HFFc6 (cell line): Measurements from ENCODE around the gene CRADD. TPM values are rescaled to one million over a fixed set of nuclear protein-coding genes. Genes with fewer than 3 reads are reported as not detected.

Source experiments
- DNase-seq: peaks from one replicate; pipeline ENCODE4 v3.0.0-alpha.2; 2018
- H3K27ac Mint-ChIP-seq: 2 replicates; pipeline ENCODE4 v1.8.0; 2020; ENCODE audit warnings: mild to moderate bottlenecking, mixed read lengths
- H3K27me3 Mint-ChIP-seq: 2 replicates; pipeline ENCODE4 v1.8.0; 2021; ENCODE audit warnings: mild to moderate bottlenecking, moderate library complexity, mixed read lengths; ENCODE audit not compliant: insufficient read depth
- H3K36me3 Mint-ChIP-seq: 2 replicates; pipeline ENCODE4 v1.8.0; 2021; ENCODE audit warnings: low read depth, mixed read lengths
- H3K4me1 Mint-ChIP-seq: 2 replicates; pipeline ENCODE4 v1.8.0; 2020; ENCODE audit warnings: low read depth, mixed read lengths
- H3K4me3 Mint-ChIP-seq: 2 replicates; pipeline ENCODE4 v1.8.0; 2020; ENCODE audit warnings: mild to moderate bottlenecking, moderate library complexity, mixed read lengths
- H3K9me3 Mint-ChIP-seq: 2 replicates; pipeline ENCODE4 v1.8.0; 2020; ENCODE audit warnings: mild to moderate bottlenecking, mixed read lengths
- CTCF ChIP-seq: fragments of 200-600 bp; sonication (generic); IDR thresholded peaks from 2 replicates; pipeline ENCODE4 v1.5.0; 2021; ENCODE audit warnings: antibody characterized with exemption, mild to moderate bottlenecking
- total RNA-seq, 6 experiments: library from RNA; stranded (reverse); fragmentation: NEBNext Ultra II Directional; extraction: Animal tissue kit (Norgen Biotek cat#: 25700); gene quantifications; 2 replicates in 1 of 6; 3 replicates in 5 of 6; pipeline ENCODE4 v1.2.3, GENCODE V29; 2021

CRADD gene
- total RNA-seq, 6 experiments from 2014 or later = 15.3 to 20.1 (median 17.9) TPM

- Mint-ChIP-seq H3K27ac (no peak overlapping the region), H3K4me1 (peaks cover 37% of the 10 kb centered on the region), H3K27me3 (no peaks in the 10 kb centered on the region; the same call in none of the 2 replicates), H3K9me3 (no peaks in the 10 kb centered on the region), H3K4me3 (no peak overlapping the region), H3K36me3 (peaks cover 11% of the 10 kb centered on the region)
- no peak for DNase-seq
- no peak for TF ChIP-seq CTCF
Observed at GRCh38 chr12:93838193-93838592, 161.0 kb downstream of the CRADD start.

GRCh38 chr12:93839064-93839463, 161.9 kb downstream of the CRADD start:
- Mint-ChIP-seq H3K36me3 (peaks cover 11% of the 10 kb centered on the region), H3K9me3 (no peaks in the 10 kb centered on the region), H3K27ac (no peak overlapping the region), H3K4me3 (no peak overlapping the region), H3K4me1 (peaks cover 29% of the 10 kb centered on the region), H3K27me3 (no peaks in the 10 kb centered on the region; the same call in none of the 2 replicates)
- DNase-seq = no peak
- no peak; the same call in 1 of the 2 replicates for TF ChIP-seq CTCF

GRCh38 chr12:93841671-93842070, 164.5 kb downstream of the CRADD start:
- Mint-ChIP-seq H3K27ac (no peak overlapping the region), H3K27me3 (no peaks in the 10 kb centered on the region; the same call in none of the 2 replicates), H3K9me3 (no peaks in the 10 kb centered on the region), H3K4me1 (peaks cover 17% of the 10 kb centered on the region), H3K4me3 (no peak overlapping the region), H3K36me3 (peaks cover 12% of the 10 kb centered on the region)
- no peak for DNase-seq
- TF ChIP-seq CTCF = no peak

GRCh38 chr12:93844164-93844784, 167.1 kb downstream of the CRADD start:
- TF ChIP-seq CTCF = no peak
- DNase-seq = no peak
- H3K27ac Mint-ChIP-seq = no peak overlapping the region
- H3K9me3 Mint-ChIP-seq = no peaks in the 10 kb centered on the region
- H3K36me3 Mint-ChIP-seq = peaks cover 15% of the 10 kb centered on the region
- no peaks in the 10 kb centered on the region; the same call in 1 of the 2 replicates for H3K27me3 Mint-ChIP-seq
- no peak overlapping the region for H3K4me3 Mint-ChIP-seq
- H3K4me1 Mint-ChIP-seq = peaks cover 13% of the 10 kb centered on the region

GRCh38 chr12:93846936-93847516, 169.9 kb downstream of the CRADD start:
- peaks cover 15% of the 10 kb centered on the region for H3K36me3 Mint-ChIP-seq
- DNase-seq = no peak
- H3K4me3 Mint-ChIP-seq = no peak overlapping the region
- no peak for TF ChIP-seq CTCF
- H3K9me3 Mint-ChIP-seq = no peaks in the 10 kb centered on the region
- no peak overlapping the region for H3K27ac Mint-ChIP-seq
- peaks cover 12% of the 10 kb centered on the region for H3K4me1 Mint-ChIP-seq
- no peaks in the 10 kb centered on the region; the same call in 1 of the 2 replicates for H3K27me3 Mint-ChIP-seq
